HT1080 (cell line): Measurements from ENCODE around the gene GABARAPL1. TPM values are rescaled to one million over a fixed set of nuclear protein-coding genes. Genes with fewer than 3 reads are reported as not detected.

Experiments used
- DNase-seq: peaks from one replicate; pipeline ENCODE4 v3.0.0-alpha.2; 2015; ENCODE audit warnings: low read depth
- total RNA-seq: library from RNA; depleted of rRNA; stranded (reverse); fragments of >200 nt; shearing (Covaris generic); gene quantifications from 2 replicates; pipeline ENCODE4 v1.2.3, GENCODE V29; 2014

Gene GABARAPL1
- total RNA-seq, 1 experiment from 2014 or later, result 3.9 TPM

DNA sequence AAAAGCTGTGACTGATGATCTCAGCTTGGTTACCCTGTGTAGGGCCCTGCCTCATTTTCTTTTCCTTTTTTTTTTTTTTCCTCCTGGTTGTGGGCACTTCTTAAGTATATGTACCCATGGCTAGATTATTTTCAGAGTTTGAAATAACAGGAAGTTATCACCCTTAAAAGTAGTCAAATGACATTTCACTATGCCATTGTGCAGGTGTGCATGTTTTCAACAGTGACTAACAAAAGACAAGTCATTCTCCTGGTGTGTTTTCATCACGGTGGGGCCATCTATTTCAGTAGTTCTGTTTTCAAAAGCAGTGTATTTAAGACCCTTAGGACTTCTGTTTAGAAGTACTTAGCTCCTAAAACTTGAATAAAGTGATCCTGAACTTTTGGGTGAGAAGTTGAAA, 15.0 kb downstream of the GABARAPL1 start:
- no peak for DNase-seq

DNA sequence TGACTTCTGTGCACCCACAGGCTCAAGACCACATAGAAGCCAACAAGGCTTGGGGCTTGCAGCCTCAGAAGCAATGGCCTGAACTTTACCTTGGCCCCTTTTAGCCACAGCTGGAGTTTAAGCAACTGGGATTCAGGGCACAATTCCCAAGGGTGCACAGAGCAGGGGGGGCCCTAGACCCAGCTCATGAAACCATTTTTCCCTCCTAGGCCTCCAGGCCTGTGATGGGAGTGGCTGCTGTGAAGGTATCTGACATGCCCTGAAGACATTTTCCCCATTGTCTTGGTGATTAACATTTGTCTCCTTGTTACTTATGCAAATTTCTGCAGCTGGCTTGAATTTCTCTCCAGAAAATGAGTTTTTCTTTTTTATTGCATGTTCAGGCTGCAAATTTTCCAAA, 21.9 kb downstream of the GABARAPL1 start:
- no peak for DNase-seq

DNA sequence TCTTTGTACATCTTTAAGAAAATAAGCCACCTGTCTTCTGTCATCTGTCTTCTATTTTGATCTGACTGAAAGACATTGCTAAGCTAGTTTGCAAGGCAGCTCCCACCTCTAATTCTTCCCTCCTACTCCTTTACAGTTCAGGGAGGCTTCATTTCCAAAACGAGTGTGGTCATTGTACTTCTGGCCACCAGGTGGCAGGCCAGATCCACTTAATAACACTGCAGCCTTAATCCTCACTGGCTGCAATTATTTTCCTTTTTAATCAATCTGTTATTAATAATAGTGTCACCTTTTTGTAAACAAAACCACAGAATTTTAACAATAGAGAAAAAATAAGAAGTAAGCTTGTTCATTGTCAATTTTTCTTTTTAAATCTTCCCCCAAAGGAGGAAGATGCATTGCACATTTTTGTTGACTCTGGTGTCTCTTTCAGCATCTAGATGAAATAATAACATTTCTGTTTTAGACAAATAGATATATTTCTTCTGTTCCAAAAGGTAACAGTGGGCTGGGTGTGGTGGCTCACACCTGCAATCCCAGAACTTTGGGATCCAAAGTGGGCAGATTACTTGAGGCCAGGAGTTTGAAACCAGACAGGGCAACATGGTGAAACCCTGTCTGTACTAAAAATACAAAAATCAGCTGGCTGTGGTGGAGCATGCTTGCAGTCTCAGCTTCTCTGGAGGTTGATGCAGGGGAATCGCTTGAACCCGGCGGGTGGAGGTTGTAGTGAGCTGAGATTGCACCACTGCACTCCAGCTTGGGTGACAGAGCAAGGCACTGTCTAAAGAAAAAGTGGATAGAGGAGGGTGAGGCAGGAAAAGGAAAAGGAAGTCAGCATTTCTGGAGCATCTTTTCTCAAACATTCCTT, 23.3 kb downstream of the GABARAPL1 start:
- no peak for DNase-seq

DNA sequence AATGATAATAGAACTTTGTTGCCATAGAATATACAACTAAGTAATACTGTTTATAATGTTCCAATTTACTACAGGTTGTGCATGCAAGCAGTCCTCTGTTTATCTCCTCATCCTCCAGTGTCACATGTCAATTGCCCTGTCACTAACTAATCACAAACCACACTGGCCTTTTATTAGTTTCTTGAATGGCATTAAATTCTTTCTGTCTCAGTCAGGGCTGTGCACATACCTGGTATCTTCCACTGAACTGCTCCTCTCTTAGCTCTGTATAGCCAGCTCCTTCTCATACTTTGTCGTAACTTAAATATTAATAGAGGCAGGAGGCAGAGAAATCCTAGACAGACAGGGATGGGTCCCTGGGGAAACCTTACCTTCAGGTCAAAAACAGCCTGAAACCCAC, 24.0 kb downstream of the GABARAPL1 start:
- no peak for DNase-seq

DNA sequence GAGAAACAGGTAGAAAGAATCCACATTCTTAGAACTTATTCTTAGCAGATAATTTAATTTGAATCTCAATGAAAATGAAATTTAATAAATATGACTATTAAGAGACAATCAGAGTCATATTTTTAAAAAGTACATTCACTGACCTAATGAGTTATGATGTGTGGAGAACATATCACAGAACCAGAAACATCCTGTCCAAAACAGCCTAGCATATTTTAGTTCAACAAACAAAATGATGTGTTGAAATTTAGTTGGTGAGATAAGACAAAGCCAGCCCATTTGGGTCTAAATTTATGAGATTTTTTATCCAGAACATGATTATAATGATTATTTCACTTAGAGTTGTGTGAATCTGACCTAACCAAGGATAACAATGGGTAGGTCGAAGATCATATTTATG, 25.8 kb downstream of the GABARAPL1 start:
- DNase-seq, result no peak

DNA sequence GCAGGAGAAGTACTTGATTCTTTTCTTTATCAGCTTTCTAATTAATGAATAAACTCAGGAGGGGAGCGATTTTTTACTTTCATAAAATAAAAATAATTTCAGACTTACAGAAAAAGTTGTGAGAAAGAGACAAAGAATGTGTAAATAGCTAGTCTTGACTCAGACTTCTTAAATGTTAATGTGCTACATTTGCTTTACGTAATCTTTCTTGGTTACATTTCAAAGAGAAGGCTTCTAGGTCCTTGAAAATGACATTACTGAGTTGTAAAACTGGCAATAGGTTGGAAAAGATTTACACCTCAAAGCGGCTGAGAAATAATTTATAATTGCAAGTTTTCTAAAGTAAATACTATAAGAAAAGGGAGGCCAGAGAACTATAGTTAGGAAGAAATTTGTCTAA, 28.6 kb downstream of the GABARAPL1 start:
- DNase-seq, result no peak

DNA sequence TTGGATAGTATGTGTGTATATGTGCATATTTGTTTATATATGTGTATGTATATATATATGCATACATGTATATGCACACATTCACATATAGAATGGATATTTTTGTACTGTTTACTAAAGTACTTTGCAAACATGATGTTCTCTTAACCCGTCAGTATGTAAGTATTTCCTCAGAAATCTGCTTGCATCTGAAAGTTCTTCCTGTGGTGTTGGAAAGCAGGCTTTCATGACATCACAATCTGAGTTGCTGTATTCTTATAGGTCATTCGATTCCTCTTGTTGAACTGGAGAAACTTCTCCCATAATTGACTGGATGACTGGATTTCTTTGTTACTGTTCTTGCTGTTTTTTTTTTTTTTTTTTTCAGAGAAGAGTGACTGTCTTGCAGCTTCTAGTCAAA, 29.1 kb downstream of the GABARAPL1 start:
- no peak for DNase-seq

DNA sequence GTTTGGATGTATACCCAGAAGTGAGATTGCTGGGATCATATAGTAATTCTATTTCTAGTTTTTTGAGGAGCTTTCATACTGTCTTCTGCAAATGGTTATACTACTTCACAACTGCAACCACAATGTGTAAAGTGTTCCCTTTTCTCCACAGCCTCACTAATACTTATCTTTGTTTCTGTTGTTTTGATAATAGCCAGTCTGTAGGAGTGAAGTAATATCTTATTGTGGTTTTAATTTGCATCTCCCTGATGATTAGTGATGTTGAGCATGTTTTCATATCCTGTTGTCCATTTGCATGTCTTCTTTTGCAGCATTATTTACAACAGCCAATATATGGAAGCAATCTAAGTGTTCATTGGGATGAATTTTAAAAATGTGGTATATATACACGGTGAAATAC, 29.9 kb downstream of the GABARAPL1 start:
- DNase-seq, result no peak

DNA sequence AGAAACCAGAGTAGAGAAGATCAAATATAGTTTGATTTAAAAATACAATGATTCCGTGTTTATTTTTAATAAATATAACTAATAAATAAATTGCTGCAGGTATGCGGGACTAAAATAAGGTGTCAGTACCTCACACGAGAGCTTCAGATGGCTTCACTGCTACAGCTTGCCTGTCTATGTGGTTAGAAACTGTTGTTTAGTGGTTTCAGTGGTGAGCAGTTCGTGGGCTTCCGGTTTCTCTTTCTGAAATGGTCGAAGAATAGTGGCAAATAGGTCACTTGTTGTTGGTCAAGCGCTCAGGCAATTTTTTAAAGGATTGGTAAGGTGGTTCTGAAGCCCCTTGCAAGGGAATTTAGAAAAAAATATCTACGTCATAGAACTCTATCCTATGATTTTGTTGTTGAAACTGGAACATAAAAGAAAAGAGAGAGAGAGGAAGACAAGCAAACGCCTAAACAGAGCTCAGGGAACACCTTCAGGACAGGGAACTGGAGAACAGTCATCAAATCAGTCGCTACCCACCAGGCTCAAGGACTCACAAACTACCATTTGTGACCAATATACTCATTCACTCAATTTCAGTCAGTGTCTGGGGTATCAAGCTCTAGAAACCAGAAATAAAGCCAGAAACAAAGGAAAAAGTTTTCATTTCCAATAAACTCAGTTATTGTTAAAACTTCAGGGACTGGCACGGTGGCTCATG, 31.3 kb downstream of the GABARAPL1 start:
- DNase-seq, result peak; percentile 24

DNA sequence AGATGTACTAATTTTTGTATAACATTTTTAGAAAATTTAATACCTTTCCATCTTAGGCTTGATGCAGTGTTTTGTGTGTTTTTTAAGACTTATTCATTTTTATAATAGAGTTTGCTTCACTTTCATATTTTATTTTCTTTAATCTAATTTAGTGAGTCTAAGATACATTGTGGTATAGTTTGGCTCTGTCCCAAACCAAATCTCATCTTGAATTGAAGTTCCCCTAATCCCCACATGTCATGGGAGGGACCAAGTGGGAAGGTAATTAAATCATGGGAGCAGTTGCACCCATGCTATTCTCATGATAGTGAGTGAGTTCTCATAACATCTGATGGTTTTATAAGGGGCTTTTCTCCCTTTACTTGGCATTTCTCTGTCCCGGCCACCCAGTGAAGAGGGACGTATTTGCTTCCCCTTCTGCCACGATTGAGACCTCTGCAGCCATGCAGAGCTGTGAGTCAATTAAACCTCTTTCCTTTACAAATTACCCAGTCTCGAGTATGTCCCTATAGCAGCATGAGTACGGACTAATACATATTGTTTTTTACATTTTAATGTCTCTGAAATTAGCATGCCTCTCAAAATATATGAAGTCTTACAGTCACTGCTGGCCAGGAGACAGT, 34.9 kb downstream of the GABARAPL1 start:
- no peak for DNase-seq

DNA sequence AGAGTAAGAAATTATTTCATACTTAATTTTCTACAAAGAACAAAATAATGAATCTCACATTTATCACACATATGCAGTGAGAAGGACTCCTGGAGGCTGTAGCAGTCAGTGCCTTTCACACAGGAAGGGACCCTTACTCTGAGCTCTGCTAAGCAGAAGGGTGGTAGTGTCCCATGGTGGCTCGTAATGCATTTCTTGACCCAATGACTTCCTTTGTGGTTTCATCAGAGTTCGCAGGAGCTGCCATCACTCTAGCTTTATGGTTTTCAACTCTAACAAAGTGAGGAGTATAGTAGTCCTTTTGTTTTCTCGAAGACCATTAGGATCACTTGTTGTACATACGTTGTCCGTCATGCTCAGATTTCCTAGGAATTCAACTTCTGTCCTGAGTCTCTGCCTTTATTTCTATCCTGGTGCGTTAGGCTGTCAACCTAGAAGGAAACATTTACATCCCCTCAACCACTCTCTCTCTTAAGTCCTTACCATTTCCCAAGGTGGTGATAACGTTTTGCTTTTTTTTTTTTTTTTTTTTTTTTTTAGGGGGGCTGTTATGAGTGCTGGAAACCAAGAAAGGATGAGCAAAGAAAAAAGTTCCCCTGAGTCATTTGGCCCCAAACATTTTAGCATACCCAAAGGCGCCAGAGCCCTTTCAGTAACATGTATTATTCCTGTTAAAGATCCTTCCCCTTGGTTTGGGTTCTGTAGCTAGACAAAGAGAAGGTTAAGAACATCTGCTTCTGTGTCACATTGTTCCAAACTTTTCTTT, 37.2 kb downstream of the GABARAPL1 start:
- DNase-seq, result no peak

DNA sequence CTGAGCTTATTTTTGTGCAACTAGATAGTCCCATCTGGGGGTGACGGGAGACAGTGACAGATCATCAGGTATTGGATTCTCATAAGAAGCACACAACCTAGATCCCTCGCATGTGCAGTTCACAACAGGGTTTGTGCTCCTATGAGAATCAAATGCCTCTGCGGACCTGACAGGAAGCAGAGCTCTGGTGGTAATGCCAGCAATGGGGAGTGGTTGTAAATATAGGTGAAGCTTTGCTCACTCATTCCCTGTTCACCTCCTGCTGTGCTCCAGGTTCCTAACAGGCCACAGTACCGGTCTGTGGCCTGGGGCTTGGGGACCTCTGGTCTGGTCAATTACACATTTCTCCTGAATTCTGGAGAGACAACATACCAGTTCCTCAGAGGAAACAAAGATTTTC, 39.0 kb downstream of the GABARAPL1 start:
- DNase-seq, result no peak

DNA sequence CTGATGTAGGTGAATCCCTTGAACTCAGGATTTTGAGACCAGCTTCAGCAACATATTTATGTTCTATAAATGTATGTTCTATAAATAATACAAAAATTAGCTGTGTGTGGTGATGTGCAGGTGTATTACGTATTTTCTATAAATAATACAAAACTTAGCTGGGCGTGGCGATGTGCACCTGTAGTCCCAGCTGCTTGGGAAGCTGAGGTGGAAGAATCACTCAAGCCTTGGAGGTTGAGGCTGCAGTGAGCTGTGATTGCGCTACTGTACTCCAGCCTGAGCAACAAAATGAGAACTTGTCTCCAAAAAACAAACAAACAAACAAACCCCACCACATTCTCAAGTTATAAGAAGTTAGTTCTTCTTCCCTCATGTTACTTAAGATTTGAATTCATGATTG, 39.5 kb downstream of the GABARAPL1 start:
- DNase-seq, result no peak

DNA sequence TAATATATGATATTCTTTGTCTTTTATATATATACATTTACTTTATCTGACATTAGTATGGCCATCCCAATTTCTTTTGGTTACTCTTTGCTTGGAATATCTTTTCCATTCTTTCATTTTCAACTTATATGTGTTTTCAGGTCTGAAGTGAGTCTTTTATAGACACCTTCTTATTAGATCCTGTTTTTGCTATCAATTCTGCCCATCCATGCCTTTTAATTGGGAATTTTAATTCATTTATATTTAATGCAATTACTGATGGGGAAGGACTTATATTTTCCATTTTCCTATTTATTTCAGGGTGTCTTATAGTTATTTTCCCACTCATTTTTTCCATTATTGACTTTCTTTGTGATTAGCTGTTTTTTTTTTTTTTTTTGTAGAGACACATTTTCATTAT, 43.4 kb downstream of the GABARAPL1 start:
- DNase-seq, result no peak

DNA sequence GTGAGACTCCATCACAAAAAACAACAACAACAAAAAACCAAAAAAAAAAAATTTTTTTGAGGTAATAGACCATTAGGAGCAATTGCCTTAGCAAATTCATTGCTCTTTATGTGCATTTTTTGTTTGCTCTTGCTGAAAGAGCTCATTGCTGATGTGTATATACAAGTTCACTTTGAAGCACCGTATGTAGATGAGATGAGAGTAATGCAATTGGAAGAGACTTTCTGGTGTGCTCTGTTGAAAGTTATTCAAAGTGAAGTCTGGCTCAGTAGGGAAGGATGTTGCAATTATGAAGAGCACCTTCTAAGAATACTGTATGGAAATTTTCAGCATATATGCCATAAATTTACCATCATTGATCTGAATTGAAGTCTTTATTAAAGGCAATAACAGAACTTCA, 48.2 kb downstream of the GABARAPL1 start:
- DNase-seq, result no peak

DNA sequence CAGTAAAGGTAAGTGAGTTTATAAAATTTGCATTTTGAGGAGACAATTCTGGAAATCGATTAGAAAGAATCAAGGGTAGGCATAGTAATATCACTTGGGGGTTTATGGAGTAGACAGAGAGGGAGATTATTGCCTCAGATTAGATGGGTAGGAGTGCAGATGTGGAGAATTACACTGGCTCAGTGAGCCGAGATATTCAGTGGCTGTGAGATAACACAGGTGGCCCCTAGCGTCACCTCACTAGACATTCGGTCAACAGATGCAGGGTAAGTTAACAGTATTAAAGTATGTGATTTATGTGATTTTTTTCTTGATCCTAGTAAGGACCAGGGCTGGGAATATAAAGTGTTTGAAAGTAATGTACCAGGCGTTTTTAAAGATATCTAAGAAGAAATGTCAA, 55.4 kb downstream of the GABARAPL1 start:
- DNase-seq, result no peak

DNA sequence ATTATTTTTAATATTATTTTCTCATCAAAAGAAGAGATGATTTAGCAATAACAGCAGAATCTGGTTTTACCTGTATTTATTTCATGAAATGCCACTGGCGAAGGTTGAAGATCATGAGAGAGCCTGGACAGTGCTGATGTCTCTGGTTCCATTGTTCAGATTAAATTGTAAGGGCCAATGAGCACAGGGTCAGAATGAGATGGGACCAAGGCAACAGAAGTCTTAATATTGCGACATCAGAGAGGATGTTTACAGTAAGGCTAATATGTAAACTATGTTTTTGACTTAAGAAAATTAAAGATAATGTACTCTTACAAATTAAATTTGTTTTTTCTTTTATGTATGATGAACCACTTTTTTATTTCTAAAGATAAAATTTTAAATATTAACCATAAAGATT, 59.8 kb downstream of the GABARAPL1 start:
- DNase-seq, result no peak
